ENCODE results near the gene GFOD1.

Gene GFOD1

DNA sequence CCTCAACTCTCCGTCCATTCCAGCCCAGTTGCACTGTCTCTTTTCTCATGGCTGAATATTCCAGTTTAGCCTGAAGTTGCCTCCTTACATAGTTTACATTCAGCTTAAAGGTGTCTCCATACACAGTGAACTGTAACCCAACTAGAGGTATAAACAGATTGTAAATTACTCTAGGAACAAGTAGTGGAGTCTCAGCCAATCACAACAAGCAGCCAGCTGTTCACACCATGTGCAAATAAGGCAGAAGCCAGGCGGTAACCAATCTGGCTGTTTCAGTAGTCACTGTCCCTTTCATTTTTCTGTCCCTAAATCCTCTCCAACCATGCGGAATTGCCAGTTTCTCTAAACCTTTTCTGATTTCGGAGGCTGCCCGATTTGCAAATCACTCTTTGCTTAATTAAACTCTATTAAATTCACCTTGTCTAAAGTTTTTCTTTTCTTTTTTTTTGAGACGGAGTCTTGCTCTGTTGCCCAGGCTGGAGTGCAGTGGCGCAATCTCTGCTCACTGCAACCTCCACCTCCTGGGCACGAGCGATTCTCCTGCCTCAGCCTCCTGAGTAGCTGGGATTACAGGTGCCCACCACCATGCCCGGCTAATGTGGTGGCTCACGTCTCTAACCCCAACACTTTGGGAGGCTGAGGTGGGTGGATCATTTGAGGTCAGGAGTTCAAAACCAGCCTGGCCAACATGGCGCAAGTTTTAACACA, 37.6 kb upstream of the GFOD1 start:
- ChIA-PET POLR2A (no interaction called here), CTCF (no interaction called here)
- DNase-seq (ENCODE audit: extremely low spot score): no peak
- TF ChIP-seq FOXA1 (IDR thresholded peaks at IDR 0.05): no peak
- TF ChIP-seq L3MBTL2 (conservative IDR thresholded peaks at IDR 0.05): no peak
- TF ChIP-seq ARNT (IDR thresholded peaks at IDR 0.05): no peak
- no peak for TF ChIP-seq BHLHE40 (IDR thresholded peaks at IDR 0.05; ENCODE audit: borderline replicate concordance)
- TF ChIP-seq TARDBP (IDR thresholded peaks at IDR 0.05): no peak
- no peak for TF ChIP-seq FOXM1 (IDR thresholded peaks at IDR 0.05; ENCODE audit: borderline replicate concordance)
- TF ChIP-seq HDGF (IDR thresholded peaks at IDR 0.05; ENCODE audit: borderline replicate concordance): no peak
- TF ChIP-seq NFRKB (IDR thresholded peaks at IDR 0.05): no peak
- no peak for TF ChIP-seq CTBP1 (IDR thresholded peaks at IDR 0.05; ENCODE audit: borderline replicate concordance)
- no peak for TF ChIP-seq SP1 (IDR thresholded peaks at IDR 0.05)
- TF ChIP-seq, protein P1, sequence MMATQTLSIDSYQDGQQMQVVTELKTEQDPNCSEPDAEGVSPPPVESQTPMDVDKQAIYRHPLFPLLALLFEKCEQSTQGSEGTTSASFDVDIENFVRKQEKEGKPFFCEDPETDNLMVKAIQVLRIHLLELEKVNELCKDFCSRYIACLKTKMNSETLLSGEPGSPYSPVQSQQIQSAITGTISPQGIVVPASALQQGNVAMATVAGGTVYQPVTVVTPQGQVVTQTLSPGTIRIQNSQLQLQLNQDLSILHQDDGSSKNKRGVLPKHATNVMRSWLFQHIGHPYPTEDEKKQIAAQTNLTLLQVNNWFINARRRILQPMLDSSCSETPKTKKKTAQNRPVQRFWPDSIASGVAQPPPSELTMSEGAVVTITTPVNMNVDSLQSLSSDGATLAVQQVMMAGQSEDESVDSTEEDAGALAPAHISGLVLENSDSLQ (IDR thresholded peaks at IDR 0.05): no peak
- no peak for TF ChIP-seq ELF4 (IDR thresholded peaks at IDR 0.05)
- no peak for TF ChIP-seq ZNF384 (IDR thresholded peaks at IDR 0.05)
- no peak for TF ChIP-seq FOXK2 (IDR thresholded peaks at IDR 0.05)
- no peak for TF ChIP-seq SUZ12 (IDR thresholded peaks at IDR 0.05)
- no peak for TF ChIP-seq LEF1 (IDR thresholded peaks at IDR 0.05; ENCODE audit: borderline replicate concordance)

DNA sequence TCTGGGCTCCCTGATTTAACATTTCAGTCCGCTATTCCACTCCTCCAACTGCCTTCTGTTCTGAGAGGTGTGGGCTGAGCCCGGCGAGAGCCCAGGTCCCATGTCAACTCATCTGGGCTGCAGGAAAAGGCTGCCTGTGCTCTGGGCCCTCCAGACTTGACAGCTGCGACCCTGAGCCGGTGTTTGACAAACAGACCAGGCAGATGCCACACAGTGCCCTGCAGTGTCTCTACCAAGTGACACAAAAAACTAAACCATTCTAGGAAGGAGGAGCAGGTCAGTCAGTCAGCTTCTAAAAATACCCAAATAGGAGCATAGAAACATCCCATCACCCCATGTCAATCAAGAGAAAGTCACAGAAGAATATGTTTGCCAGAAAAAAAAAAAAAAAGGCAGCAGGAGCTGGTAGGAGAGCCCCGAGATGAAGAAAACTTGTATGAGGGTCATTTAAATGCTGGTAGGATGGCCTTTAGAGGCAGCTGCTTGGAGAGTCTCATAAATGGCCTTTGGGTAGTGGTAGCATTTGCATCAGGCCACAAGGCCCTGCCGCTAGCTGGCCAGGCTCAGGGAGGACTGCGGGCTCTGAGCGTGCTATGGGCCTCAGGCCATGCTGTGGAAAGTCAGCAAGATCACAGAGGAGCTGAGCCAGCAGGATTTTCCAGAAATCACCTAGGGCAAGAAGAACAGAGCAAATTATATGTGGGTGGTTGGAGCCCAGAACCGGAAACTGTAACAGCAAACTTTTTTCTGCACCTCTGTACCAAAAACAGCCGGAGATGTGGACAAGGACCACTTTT, 36.6 kb upstream of the GFOD1 start:
- ChIA-PET POLR2A (no interaction called here), CTCF (no interaction called here)
- no peak for DNase-seq (ENCODE audit: extremely low spot score)
- no peak for TF ChIP-seq TARDBP (IDR thresholded peaks at IDR 0.05)
- TF ChIP-seq, protein P1 (IDR thresholded peaks at IDR 0.05): 0 out of 2 replicates have a peak, but pooled peaks have one; percentile 27

DNA sequence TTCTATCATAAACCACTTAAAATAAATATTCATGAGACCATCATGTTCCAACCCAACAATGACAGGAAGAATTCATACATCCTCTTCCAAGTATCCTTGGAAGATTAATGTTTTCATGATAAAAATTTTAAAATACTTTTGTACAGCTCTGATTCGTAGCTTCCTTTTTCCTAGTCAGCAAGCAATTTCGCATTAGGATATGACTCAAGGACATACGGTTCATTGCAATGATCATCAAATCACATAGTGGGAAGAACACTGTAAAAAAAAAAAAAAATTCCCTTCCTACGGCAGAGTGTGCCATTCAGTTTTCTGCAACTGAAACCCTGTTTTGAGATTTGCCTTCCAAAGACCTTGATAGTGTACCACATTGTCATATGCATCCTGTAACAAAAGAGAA, 35.3 kb upstream of the GFOD1 start:
- no peak for DNase-seq (ENCODE audit: extremely low spot score)
- ChIA-PET CTCF (no interaction called here), POLR2A (interaction anchor here (0.7 kb wide), 1 partner anchor 52 kb away, joined by 3 read pairs; the partner anchor contains the start of gene SIRT5)
- no peak for TF ChIP-seq HDGF (IDR thresholded peaks at IDR 0.05; ENCODE audit: borderline replicate concordance)
- no peak for TF ChIP-seq ELF4 (IDR thresholded peaks at IDR 0.05)
- TF ChIP-seq TARDBP (IDR thresholded peaks at IDR 0.05): no peak
- no peak for TF ChIP-seq SUZ12 (IDR thresholded peaks at IDR 0.05)
- no peak for TF ChIP-seq NFRKB (IDR thresholded peaks at IDR 0.05)
- TF ChIP-seq LEF1 (IDR thresholded peaks at IDR 0.05; ENCODE audit: borderline replicate concordance): no peak
- TF ChIP-seq BHLHE40 (IDR thresholded peaks at IDR 0.05; ENCODE audit: borderline replicate concordance): no peak
- no peak for TF ChIP-seq FOXA1 (IDR thresholded peaks at IDR 0.05)
- no peak for TF ChIP-seq L3MBTL2 (conservative IDR thresholded peaks at IDR 0.05)
- no peak for TF ChIP-seq FOXM1 (IDR thresholded peaks at IDR 0.05; ENCODE audit: borderline replicate concordance)
- TF ChIP-seq FOXK2 (IDR thresholded peaks at IDR 0.05): no peak
- no peak for TF ChIP-seq CTBP1 (IDR thresholded peaks at IDR 0.05; ENCODE audit: borderline replicate concordance)

DNA sequence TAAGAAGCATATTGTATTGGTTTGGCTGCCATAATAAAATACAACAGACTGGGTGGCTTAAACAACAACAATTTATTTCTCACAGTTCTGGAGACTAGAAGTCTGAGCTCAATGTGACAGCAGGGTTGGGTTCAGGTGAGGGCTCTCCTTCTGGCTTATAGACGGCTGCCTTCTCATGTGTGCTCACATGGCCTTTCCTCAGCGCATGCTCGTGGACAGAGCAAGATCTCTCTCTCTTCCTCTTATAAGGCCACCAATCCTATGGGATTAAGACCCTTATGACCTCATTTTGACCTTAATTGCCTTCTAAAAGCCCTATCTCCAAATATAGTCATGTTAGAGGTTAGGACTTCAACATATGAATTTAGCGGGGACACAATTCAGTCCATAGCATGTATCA, 32.4 kb upstream of the GFOD1 start:
- ChIA-PET CTCF (no interaction called here), POLR2A (no interaction called here)
- no peak for DNase-seq (ENCODE audit: extremely low spot score)
- TF ChIP-seq FOXM1 (IDR thresholded peaks at IDR 0.05; ENCODE audit: borderline replicate concordance): no peak
- no peak for TF ChIP-seq BHLHE40 (IDR thresholded peaks at IDR 0.05; ENCODE audit: borderline replicate concordance)
- no peak for TF ChIP-seq ARNT (IDR thresholded peaks at IDR 0.05)
- TF ChIP-seq NFRKB (IDR thresholded peaks at IDR 0.05): no peak
- TF ChIP-seq ZNF384 (IDR thresholded peaks at IDR 0.05): no peak
- TF ChIP-seq SUZ12 (IDR thresholded peaks at IDR 0.05): no peak
- TF ChIP-seq L3MBTL2 (conservative IDR thresholded peaks at IDR 0.05): no peak
- TF ChIP-seq TARDBP (IDR thresholded peaks at IDR 0.05): no peak
- TF ChIP-seq, protein P1 (IDR thresholded peaks at IDR 0.05): no peak
- no peak for TF ChIP-seq FOXA1 (IDR thresholded peaks at IDR 0.05)
- TF ChIP-seq CTBP1 (IDR thresholded peaks at IDR 0.05; ENCODE audit: borderline replicate concordance): no peak
- TF ChIP-seq LEF1 (IDR thresholded peaks at IDR 0.05; ENCODE audit: borderline replicate concordance): no peak
- no peak for TF ChIP-seq SP1 (IDR thresholded peaks at IDR 0.05)
- no peak for TF ChIP-seq FOXK2 (IDR thresholded peaks at IDR 0.05)
- no peak for TF ChIP-seq ELF4 (IDR thresholded peaks at IDR 0.05)
- no peak for TF ChIP-seq HDGF (IDR thresholded peaks at IDR 0.05; ENCODE audit: borderline replicate concordance)

DNA sequence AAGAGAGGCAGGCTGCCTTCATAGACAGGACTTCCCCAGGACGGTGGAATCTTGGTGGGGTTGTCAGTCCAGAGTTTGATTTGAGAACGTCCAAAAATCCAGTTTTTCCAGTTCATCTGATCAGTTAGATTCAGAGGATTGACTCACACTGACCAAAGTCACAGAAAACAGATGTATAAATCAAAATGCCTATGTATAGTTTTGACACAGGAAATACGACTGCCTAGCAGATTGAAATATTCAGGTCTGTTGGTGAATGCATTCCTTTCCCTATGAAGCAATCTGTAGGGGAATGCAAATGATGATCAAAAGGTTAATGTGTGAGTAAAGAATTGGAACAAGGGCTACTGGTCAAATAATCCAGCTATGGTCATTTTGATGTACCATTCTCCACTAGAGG, 29.7 kb upstream of the GFOD1 start:
- DNase-seq (ENCODE audit: extremely low spot score): no peak
- ChIA-PET POLR2A (no interaction called here), CTCF (no interaction called here)
- no peak for TF ChIP-seq NFRKB (IDR thresholded peaks at IDR 0.05)
- no peak for TF ChIP-seq L3MBTL2 (conservative IDR thresholded peaks at IDR 0.05)
- no peak for TF ChIP-seq HDGF (IDR thresholded peaks at IDR 0.05; ENCODE audit: borderline replicate concordance)
- no peak for TF ChIP-seq ARNT (IDR thresholded peaks at IDR 0.05)
- TF ChIP-seq SP1 (IDR thresholded peaks at IDR 0.05): no peak
- no peak for TF ChIP-seq FOXA1 (IDR thresholded peaks at IDR 0.05)
- TF ChIP-seq ZNF384 (IDR thresholded peaks at IDR 0.05): no peak
- no peak for TF ChIP-seq LEF1 (IDR thresholded peaks at IDR 0.05; ENCODE audit: borderline replicate concordance)
- TF ChIP-seq BHLHE40 (IDR thresholded peaks at IDR 0.05; ENCODE audit: borderline replicate concordance): no peak
- no peak for TF ChIP-seq CTBP1 (IDR thresholded peaks at IDR 0.05; ENCODE audit: borderline replicate concordance)
- TF ChIP-seq, protein P1 (IDR thresholded peaks at IDR 0.05): no peak
- TF ChIP-seq TARDBP (IDR thresholded peaks at IDR 0.05): no peak
- TF ChIP-seq FOXK2 (IDR thresholded peaks at IDR 0.05): no peak
- TF ChIP-seq ELF4 (IDR thresholded peaks at IDR 0.05): no peak
- TF ChIP-seq SUZ12 (IDR thresholded peaks at IDR 0.05): no peak
- TF ChIP-seq FOXM1 (IDR thresholded peaks at IDR 0.05; ENCODE audit: borderline replicate concordance): no peak
